UCSD-AML1 (cell line): Measurements from ENCODE around the gene FAM83F.
A peak's percentile ranks its signal among the peaks of the same experiment; 100 is the strongest.

ENCODE experiments used
- DNase-seq: peaks from one replicate; lab custom pipeline; 2025; ENCODE audit not compliant: unreplicated experiment; lab: John Stamatoyannopoulos, UW

The FAM83F gene

DNA sequence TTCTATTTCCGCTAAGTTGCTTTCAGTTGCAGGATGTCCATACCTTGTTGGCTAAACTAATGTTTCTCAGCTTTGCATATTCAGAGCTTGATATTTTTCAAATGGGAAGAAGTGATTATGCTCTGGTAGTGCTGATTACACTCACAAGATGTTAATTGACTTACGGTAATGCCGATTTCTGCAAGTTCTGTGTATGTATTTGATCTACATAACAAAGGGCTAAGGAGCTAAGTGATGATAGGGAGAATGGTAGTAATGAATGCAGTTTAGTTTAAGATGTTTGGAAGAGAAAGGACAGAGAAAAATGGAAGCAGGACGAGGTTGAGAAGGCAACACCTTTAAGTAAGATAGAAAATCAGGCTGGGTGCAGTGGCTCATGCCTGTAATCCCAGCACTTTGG, 61.4 kb downstream of the FAM83F start:
- DNase-seq: no peak

- no peak for DNase-seq
These were observed 61.8 kb downstream of the FAM83F start for GRCh38 chr22:40056559-40056958.

DNA sequence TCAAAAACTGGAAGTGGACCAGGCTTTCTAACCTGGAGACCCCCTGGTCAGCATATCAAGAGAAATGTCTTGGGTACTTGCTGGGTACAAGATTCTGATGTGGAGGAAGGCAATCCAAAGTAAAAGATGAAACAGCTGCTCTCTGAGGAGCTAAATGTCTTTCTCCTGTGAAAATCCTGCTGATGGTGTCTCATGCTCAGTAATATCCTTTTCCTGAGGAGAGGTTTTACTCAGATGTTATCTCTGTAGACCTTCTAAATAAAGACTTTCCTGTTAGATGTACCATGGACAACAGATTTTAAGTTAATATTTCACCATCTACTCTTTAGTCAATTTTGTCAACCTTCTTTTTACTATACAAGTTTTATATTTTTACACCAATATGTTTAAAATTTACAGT, 62.9 kb downstream of the FAM83F start:
- DNase-seq: no peak

DNA sequence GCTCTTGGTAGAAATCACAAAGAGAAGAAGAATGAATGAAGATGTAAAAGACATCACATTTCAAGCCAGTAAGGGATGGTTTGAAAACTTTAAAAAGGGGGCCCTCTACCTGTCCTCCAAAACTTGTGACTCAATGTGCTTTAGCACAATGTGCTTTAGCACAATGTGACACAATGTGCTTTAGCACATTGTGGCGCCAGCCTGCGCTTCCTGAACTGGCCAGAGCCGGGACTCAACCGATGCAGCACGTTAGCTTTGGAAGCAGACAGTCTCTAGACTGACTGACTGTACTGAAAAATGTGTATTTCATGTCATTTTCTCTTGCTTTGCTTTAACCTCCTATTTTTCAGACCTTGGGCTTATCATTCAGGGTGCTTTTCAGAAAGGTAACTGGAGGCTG, 63.5 kb downstream of the FAM83F start:
- peak; percentile 30 for DNase-seq

- DNase-seq: no peak
These were observed 71.2 kb downstream of the FAM83F start for GRCh38 chr22:40065981-40066380.

- DNase-seq: no peak
These were observed 72.9 kb downstream of the FAM83F start for GRCh38 chr22:40067639-40068038.

DNA sequence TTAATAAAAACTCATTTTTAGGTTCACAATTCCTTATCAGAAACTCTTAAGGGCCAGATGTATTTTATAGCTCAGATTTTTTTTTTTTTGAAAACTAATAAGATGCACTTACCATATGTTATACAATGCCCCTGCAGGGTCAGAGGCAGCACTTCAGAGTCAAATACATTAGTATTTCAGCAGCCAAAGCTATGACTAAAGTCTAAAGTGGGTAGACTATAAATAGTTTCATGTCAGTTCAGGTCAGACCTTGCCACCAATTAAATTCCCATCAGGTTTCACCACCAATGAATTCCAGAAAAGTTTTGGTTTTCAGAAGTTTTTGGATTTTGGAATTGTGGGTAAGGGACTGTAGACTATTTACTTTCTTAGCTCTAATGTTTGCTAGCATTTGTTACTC, 75.9 kb downstream of the FAM83F start:
- DNase-seq: no peak

DNA sequence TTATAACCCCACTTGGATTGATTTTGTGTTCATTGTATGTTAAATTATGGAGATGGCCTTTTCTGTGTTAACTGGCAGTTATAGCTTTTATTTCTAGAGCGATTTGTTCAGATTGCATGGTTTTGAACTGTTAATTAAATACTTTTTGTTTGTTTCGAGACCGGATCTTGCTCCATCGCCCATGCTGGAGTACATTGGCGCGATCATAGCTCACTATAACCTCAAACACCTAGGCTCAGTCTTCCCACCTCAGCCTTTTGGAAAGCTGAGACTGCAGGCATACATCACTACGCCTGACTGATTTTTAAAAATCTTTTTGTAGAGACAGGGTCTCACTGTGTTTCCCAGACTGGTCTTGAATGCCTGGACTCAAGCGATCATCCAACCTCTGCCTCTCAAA, 77.0 kb downstream of the FAM83F start:
- no peak for DNase-seq

- no peak for DNase-seq
These were observed 82.2 kb downstream of the FAM83F start for GRCh38 chr22:40076702-40077645.

GRCh38 chr22:40077646-40078016, 82.9 kb downstream of the FAM83F start:
- DNase-seq: no peak

DNA sequence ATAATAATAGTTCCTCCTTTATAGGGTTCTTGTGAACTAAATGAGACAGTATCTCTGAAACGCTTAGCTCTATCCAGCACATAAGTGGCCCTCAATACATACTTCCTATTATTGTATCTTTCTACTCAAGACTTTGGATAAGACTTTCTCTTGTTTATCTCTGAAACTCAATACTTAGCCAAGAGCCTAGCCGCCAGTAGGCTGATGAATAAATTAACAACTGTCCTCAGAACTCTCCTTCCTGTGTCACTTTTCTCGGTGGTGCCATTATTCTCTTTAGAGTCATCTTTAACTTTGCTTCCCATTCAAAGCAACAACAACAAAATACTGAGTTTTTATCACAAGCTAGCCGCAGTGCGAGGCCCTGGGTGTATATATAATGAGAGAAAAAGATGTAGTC, 86.9 kb downstream of the FAM83F start:
- DNase-seq: no peak

DNA sequence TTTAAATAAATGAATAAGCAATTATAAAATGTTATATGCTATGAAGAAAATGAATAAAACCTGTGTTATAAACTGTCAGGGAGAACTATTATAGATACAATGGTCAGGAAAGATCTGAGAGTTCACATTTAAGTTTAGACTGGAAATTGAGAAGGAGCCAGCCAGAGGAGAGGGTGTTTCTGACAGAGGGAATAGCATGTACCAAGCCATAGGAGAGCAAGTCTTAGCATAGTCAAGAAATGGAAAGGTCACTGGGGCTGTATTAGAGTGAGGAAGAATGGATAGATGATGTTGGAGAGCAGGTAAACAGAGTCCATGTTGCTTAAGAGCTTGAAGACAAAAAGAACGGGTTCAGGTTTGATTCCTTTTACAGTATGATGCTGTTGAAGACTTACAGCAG, 87.4 kb downstream of the FAM83F start:
- no peak for DNase-seq

GRCh38 chr22:40083794-40084193, 89.0 kb downstream of the FAM83F start:
- no peak for DNase-seq

DNA sequence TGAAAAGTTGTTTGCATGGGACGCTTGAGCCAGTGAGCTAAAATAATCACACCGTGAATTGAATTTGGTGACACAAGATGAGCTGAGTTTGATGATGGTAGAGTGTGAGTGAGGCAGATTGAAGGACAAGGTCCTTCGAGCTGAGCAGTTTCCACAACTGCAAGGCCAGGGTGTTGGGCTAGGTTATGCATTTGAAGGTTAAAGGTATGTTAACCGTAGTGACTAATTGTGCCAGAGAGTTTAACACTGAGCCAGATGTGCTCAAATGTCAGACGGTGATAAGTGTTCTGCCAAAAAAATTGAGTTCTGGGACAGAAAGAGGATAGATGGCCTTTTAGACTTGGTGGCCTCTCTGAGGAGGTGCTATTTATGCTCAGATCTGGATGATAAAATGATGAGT, 89.5 kb downstream of the FAM83F start:
- DNase-seq: no peak

- DNase-seq: no peak
These were observed 94.1 kb downstream of the FAM83F start for GRCh38 chr22:40088818-40089217.
